Measurements from ENCODE around the gene CD80.

CD80 gene

GRCh38 chr3:119492810-119493209, 66.6 kb downstream of the CD80 start:
- DNase-seq (ENCODE audit: insufficient read length, low spot score) = no peak
- FAIRE-seq = no peak
- TF ChIP-seq TAF1 (IDR thresholded peaks at IDR 0.05; ENCODE audit: low read depth, low read length) (no peak), POU2F2 (IDR thresholded peaks at IDR 0.05; ENCODE audit: low read depth, low read length) (no peak), PAX5 (IDR thresholded peaks at IDR 0.05; ENCODE audit: insufficient read depth, low read length, severe bottlenecking) (no peak), SPI1 (IDR thresholded peaks at IDR 0.05; ENCODE audit: low read depth, low read length) (no peak), POLR2A (IDR thresholded peaks at IDR 0.05; ENCODE audit: low read depth, low read length) (no peak)

GRCh38 chr3:119492128-119492527, 67.3 kb downstream of the CD80 start:
- no peak for FAIRE-seq
- TF ChIP-seq POLR2AphosphoS5 (IDR thresholded peaks at IDR 0.05; ENCODE audit: low read depth, low read length) = no peak
- no peak for TF ChIP-seq SPI1 (IDR thresholded peaks at IDR 0.05; ENCODE audit: low read depth, low read length)
- TF ChIP-seq PAX5 (IDR thresholded peaks at IDR 0.05; ENCODE audit: insufficient read depth, low read length, severe bottlenecking) = no peak
- no peak for TF ChIP-seq POU2F2 (IDR thresholded peaks at IDR 0.05; ENCODE audit: low read depth, low read length)
- no peak for TF ChIP-seq TAF1 (IDR thresholded peaks at IDR 0.05; ENCODE audit: low read depth, low read length)
- no peak for TF ChIP-seq POLR2A (IDR thresholded peaks at IDR 0.05; ENCODE audit: low read depth, low read length)

GRCh38 chr3:119490153-119490552, 69.3 kb downstream of the CD80 start:
- FAIRE-seq (no peak), DNase-seq (ENCODE audit: insufficient read length, low spot score) (no peak)
- TF ChIP-seq PAX5 (IDR thresholded peaks at IDR 0.05; ENCODE audit: insufficient read depth, low read length, severe bottlenecking) (no peak), SPI1 (IDR thresholded peaks at IDR 0.05; ENCODE audit: low read depth, low read length) (no peak), TAF1 (IDR thresholded peaks at IDR 0.05; ENCODE audit: low read depth, low read length) (no peak), POLR2AphosphoS5 (IDR thresholded peaks at IDR 0.05; ENCODE audit: low read depth, low read length) (no peak), POLR2A (IDR thresholded peaks at IDR 0.05; ENCODE audit: low read depth, low read length) (no peak), POU2F2 (IDR thresholded peaks at IDR 0.05; ENCODE audit: low read depth, low read length) (no peak)

More at GRCh38 chr3:119492128-119492527, 67.3 kb downstream of the CD80 start:
- DNase-seq (ENCODE audit: insufficient read length, low spot score) = no peak

DNA sequence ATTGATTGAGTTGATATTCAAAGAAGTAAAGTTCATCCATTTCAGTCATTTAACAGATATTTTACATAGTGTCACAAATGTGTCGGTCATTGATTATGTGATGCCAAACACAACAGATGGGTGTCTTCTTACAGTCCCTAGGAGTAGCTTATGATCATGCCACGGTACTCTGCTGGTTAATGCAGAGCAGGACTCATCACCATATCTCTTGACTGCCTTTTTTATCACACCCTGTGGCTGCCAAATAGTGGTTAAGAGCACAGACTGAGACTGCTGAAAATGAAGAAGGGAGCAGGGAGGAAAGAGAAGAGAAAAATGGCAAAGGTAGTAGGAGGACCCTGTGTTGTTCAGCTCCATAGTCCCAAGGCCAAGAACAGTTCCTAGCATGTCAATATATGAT, 73.9 kb downstream of the CD80 start:
- FAIRE-seq = no peak
- no peak for TF ChIP-seq POLR2AphosphoS5 (IDR thresholded peaks at IDR 0.05; ENCODE audit: low read depth, low read length)
- TF ChIP-seq POU2F2 (IDR thresholded peaks at IDR 0.05; ENCODE audit: low read depth, low read length) = no peak
- no peak for TF ChIP-seq PAX5 (IDR thresholded peaks at IDR 0.05; ENCODE audit: insufficient read depth, low read length, severe bottlenecking)
- TF ChIP-seq TAF1 (IDR thresholded peaks at IDR 0.05; ENCODE audit: low read depth, low read length) = no peak
- TF ChIP-seq SPI1 (IDR thresholded peaks at IDR 0.05; ENCODE audit: low read depth, low read length) = no peak
- TF ChIP-seq POLR2A (IDR thresholded peaks at IDR 0.05; ENCODE audit: low read depth, low read length) = no peak
- DNase-seq (ENCODE audit: insufficient read length, low spot score) = no peak

- no peak for DNase-seq (ENCODE audit: insufficient read length, low spot score)
- FAIRE-seq = no peak
- TF ChIP-seq TAF1 (IDR thresholded peaks at IDR 0.05; ENCODE audit: low read depth, low read length) (no peak), PAX5 (IDR thresholded peaks at IDR 0.05; ENCODE audit: insufficient read depth, low read length, severe bottlenecking) (no peak), POU2F2 (IDR thresholded peaks at IDR 0.05; ENCODE audit: low read depth, low read length) (no peak), POLR2AphosphoS5 (IDR thresholded peaks at IDR 0.05; ENCODE audit: low read depth, low read length) (no peak), SPI1 (IDR thresholded peaks at IDR 0.05; ENCODE audit: low read depth, low read length) (no peak), POLR2A (IDR thresholded peaks at IDR 0.05; ENCODE audit: low read depth, low read length) (no peak)
Observed at GRCh38 chr3:119483101-119483500, 76.3 kb downstream of the CD80 start.

- TF ChIP-seq SPI1 (IDR thresholded peaks at IDR 0.05; ENCODE audit: low read depth, low read length) (no peak), TAF1 (IDR thresholded peaks at IDR 0.05; ENCODE audit: low read depth, low read length) (no peak)
- FAIRE-seq (no peak), DNase-seq (ENCODE audit: insufficient read length, low spot score) (no peak)
Observed at GRCh38 chr3:119481079-119481478, 78.3 kb downstream of the CD80 start.
